ENCODE measurements around the gene NKAIN2. TPM values are rescaled to one million over a fixed set of nuclear protein-coding genes. Genes with fewer than 3 reads are reported as not detected.

Gene NKAIN2
- total and polyA plus RNA-seq, 8 donors, result 0.02 to 0.09 TPM; not detected in 6

- WGBS, 2 donors, result 94 to 98% methylated on average over 1 of the region's 1 CpG
- Histone ChIP-seq H3K27me3 (no peaks in the 10 kb centered on the region), H3K9me3 (no peaks in the 10 kb centered on the region), H3K4me3 (no peak overlapping the region), H3K4me1 (no peaks in the 10 kb centered on the region), H3K36me3 (no peaks in the 10 kb centered on the region), H3K27ac (no peak overlapping the region)
- ATAC-seq, result no peak
- no peak for TF ChIP-seq CTCF (IDR thresholded peaks at IDR 0.05)
- intact Hi-C loops (cut with DNase I), result no loop called here
- no peak for DNase-seq
- no peak for FAIRE-seq
Measured at GRCh38 chr6:124859366-124859765, 1055.7 kb downstream of the NKAIN2 start.

DNA sequence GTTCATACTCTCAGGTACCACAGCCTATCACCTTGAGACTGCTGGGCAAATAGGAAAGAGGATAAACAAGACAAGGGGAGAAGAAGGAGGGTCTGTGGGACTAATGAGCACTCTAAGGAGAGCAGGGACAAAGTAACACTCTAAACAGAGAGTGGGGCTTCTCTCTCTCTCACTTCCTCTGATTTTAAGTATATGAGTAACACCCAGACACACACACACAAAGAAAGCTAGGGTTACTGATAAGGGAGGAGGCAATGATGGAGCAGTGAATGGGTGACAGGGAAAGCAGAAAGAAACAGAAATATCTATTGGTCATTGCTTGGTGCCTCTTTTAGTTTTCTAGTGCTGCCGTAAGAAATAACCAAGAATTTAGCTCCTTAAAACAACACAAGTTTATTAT lies 1062.4 kb downstream of the NKAIN2 start:
- WGBS, 2 donors, result 63 to 75% methylated on average over 1 of the region's 1 CpG
- Histone ChIP-seq H3K4me1 (no peaks in the 10 kb centered on the region), H3K27me3 (no peaks in the 10 kb centered on the region), H3K36me3 (no peaks in the 10 kb centered on the region), H3K4me3 (no peak overlapping the region), H3K9me3 (no peaks in the 10 kb centered on the region), H3K27ac (no peak overlapping the region)
- intact Hi-C loops (cut with DNase I), result loop anchor here in 2 of 3 donors (5.0 to 10.0 kb wide), 2 partner anchors 249 to 256 kb away; no protein-coding TSS in a partner anchor
- no peak for TF ChIP-seq CTCF (IDR thresholded peaks at IDR 0.05)
- ATAC-seq, result no peak
- DNase-seq, result no peak
- FAIRE-seq, result no peak

- no peak for FAIRE-seq
- Histone ChIP-seq H3K27me3 (no peaks in the 10 kb centered on the region), H3K36me3 (no peaks in the 10 kb centered on the region), H3K27ac (no peak overlapping the region), H3K9me3 (no peaks in the 10 kb centered on the region), H3K4me3 (no peak overlapping the region), H3K4me1 (no peaks in the 10 kb centered on the region)
- TF ChIP-seq CTCF (IDR thresholded peaks at IDR 0.05), result no peak
- ATAC-seq, result no peak
- intact Hi-C loops (cut with DNase I), result loop anchor here in 2 of 3 donors (5.0 to 10.0 kb wide), 2 partner anchors 248 to 255 kb away; no protein-coding TSS in a partner anchor
- DNase-seq, result no peak
- 0 to 73% methylated on average over 1 of the region's 1 CpG for WGBS, 2 donors
Measured at GRCh38 chr6:124867121-124867520, 1063.5 kb downstream of the NKAIN2 start.

DNA sequence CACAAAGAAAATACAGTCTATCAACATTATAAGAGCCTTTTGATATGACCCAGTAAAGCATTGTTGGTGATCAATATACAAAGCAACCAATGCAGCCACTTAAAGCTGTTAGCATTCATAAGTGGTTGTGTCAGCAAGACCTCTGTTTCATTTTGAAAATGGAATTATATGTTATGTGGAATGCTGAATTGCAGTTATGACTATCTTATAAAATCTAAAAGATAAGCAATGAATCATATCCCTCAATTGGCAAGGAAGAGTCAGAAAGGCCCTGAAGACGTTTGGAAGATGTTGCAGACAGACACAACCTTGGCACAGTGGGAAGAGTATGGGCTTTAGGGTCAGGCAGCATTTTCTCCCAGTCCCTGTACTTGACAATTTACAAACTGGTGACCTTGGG lies 1064.8 kb downstream of the NKAIN2 start:
- ATAC-seq, result no peak
- 21 to 24% methylated on average over 1 of the region's 1 CpG for WGBS, 2 donors

More for the DNA sequence above, 1064.8 kb downstream of the NKAIN2 start:
- TF ChIP-seq CTCF (IDR thresholded peaks at IDR 0.05), result no peak
- Histone ChIP-seq H3K4me3 (no peak overlapping the region), H3K4me1 (no peaks in the 10 kb centered on the region), H3K9me3 (no peaks in the 10 kb centered on the region), H3K36me3 (no peaks in the 10 kb centered on the region), H3K27me3 (no peaks in the 10 kb centered on the region), H3K27ac (no peak overlapping the region)
- no peak for DNase-seq
- FAIRE-seq, result no peak
- intact Hi-C loops (cut with DNase I), result loop anchor here in 2 of 3 donors (5.0 to 10.0 kb wide), 2 partner anchors 246 to 254 kb away; no protein-coding TSS in a partner anchor
